Choroid plexus epithelial cell (primary cell): Measurements from ENCODE around the gene ACP2.

Source experiments
- DNase-seq: peaks from one replicate; pipeline ENCODE4 v3.0.0-alpha.2; 2010; ENCODE audit warnings: low read depth
- H3K4me3 ChIP-seq: 2 replicates; pipeline ENCODE4 v1.5.1; 2011; ENCODE audit warnings: low read depth, mild to moderate bottlenecking, control low read depth, low read length, moderate library complexity
- TF ChIP-seq, protein P1 (sequence below): conservative IDR thresholded peaks from 2 replicates; pipeline ENCODE4 v1.5.1; 2011; ENCODE audit warnings: low read depth, mild to moderate bottlenecking, control low read depth, inconsistent platforms, low read length, moderate library complexity

ACP2 gene

DNA sequence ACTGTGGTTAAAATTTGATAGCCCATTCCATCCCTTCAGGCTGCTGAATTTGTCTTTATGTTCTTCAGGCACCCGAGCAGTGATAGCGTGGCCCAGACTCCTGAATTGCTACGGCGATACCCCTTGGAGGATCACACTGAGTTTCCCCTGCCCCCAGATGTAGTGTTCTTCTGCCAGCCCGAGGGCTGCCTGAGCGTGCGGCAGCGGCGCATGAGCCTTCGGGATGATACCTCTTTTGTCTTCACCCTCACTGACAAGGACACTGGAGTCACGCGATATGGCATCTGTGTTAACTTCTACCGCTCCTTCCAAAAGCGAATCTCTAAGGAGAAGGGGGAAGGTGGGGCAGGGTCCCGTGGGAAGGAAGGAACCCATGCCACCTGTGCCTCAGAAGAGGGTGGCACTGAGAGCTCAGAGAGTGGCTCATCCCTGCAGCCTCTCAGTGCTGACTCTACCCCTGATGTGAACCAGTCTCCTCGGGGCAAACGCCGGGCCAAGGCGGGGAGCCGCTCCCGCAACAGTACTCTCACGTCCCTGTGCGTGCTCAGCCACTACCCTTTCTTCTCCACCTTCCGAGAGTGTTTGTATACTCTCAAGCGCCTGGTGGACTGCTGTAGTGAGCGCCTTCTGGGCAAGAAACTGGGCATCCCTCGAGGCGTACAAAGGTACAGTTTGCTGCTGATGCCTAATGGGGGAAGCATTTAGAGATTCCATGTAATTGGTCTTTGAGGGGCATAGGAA, 26.1 kb upstream of the ACP2 start:
- DNase-seq: no peak
- TF ChIP-seq, protein P1, sequence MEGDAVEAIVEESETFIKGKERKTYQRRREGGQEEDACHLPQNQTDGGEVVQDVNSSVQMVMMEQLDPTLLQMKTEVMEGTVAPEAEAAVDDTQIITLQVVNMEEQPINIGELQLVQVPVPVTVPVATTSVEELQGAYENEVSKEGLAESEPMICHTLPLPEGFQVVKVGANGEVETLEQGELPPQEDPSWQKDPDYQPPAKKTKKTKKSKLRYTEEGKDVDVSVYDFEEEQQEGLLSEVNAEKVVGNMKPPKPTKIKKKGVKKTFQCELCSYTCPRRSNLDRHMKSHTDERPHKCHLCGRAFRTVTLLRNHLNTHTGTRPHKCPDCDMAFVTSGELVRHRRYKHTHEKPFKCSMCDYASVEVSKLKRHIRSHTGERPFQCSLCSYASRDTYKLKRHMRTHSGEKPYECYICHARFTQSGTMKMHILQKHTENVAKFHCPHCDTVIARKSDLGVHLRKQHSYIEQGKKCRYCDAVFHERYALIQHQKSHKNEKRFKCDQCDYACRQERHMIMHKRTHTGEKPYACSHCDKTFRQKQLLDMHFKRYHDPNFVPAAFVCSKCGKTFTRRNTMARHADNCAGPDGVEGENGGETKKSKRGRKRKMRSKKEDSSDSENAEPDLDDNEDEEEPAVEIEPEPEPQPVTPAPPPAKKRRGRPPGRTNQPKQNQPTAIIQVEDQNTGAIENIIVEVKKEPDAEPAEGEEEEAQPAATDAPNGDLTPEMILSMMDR: no peak

DNA sequence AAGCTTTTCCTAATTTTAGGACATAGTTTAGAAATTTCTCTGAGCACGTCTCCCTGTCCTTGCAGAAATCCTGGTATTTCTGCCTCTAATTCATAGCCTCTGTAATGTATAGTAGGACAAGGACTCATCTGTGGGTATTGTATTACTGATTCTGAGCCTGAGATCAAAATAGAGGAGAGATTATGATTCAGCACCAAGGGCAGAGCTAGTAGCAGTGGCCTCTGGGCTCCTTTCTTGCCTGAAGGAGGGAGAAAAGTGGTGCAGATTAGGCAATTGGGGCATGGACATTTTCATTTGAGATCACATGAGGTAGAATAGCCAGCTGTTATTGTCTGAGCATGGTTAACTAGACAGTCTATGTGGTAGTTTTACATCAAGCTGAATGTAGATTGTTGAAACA, 24.1 kb upstream of the ACP2 start:
- TF ChIP-seq, protein P1: no peak
- H3K4me3 ChIP-seq: no peak overlapping the region
- DNase-seq: peak; percentile 47

More for the DNA sequence above, 26.1 kb upstream of the ACP2 start:
- no peak overlapping the region for H3K4me3 ChIP-seq

DNA sequence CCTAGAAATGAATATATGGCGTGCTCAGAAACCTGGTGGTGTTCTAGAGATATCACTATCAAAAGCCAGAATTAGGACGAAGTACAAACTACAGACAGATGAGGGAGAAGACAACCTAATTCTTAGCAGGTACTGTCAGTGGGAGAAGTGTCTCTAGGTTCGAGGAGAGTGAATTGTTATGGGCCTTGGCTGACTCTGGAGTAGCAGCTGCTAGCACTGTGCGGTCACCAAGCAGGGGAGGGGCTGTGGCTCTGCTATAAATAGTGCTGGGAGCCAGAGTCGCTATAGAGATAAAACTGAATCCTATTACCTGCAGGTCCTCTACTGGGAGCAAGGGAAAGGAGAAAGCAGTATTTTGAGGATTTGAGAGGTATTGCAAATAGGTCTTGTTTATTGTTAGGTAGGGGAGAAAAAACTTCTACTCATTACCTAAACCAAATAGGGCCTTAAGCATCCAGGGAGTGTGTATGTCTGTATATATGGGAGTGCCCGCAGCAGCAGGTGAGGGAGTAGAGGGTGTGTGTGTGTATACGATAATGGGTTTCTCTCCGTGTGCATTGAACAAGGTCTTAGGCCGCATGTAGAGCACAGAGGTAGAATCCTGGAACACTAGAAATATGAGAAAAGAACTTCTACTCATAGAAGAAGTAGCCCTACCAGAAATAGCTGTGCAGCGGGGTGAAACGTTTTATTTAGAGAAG, 23.5 kb upstream of the ACP2 start:
- no peak for DNase-seq
- TF ChIP-seq, protein P1: no peak
- no peak overlapping the region for H3K4me3 ChIP-seq

DNA sequence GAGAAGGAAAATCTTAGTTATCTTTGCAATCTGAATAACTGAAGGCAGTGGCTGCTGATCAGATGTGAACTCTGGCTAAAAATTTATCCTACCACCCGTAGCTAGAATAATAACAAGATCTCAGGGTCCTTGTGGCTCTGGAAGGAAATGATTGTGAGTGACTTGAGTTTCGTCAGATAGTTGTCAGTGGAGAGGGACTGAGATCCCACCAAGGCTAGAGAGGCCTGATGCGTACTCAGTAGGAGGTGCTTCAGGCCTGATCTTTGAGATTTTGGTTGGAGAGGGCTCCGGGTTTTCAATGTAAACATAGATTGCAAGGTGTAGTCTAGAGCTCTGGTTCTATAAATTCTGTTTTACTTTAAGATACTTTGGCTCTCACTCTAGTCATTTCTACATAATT, 22.7 kb upstream of the ACP2 start:
- TF ChIP-seq, protein P1: no peak
- H3K4me3 ChIP-seq: peak overlapping the region; percentile 80
- DNase-seq: no peak

DNA sequence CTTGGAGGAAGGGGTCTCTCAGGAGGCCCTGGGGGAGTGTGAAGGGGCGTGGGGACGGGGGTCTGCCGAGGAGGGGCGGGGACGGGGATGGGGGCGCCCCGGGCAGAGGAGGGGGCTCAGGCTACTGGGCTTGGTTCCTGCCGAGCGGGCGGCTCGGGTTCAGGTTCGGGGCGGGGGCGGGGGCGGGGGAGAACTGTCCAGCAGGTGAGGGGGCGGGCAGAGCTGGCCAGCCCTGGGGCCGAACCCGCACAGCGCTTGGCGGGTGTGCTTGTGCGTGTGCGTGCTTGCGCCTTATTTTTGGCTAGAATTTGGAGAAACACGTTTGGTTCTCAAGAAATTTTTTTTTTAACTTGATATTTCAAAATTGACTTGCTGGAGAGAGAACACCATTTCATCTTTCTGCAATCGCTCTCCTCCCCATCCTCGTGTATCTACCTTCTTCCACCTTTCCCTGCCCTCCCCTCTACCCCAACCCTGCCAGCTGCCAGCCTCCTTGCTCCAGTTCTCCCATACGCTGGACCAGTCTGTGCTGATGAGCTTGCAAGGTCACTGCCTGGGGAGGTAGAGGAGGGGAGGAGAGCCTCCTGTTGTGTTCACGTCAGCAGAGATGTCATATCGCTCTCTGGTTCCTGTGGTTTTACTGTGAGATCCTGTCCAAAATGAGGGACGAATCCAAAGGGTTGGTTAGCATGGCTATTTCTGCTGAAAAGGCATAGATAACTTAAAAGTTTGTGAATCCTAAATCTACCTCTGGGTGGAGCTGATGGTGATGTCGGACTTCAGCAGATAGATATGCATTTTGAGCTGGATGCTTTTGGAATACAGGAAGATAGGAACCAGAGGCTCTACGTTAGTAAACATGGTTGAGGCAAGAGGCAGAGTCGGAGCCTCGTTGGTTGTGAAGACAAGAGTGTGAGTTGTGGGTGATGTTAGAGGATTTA, 22.0 kb upstream of the ACP2 start:
- peak overlapping the region; percentile 80 for H3K4me3 ChIP-seq
- TF ChIP-seq, protein P1: peak; percentile 29
- peak; percentile 72 for DNase-seq

DNA sequence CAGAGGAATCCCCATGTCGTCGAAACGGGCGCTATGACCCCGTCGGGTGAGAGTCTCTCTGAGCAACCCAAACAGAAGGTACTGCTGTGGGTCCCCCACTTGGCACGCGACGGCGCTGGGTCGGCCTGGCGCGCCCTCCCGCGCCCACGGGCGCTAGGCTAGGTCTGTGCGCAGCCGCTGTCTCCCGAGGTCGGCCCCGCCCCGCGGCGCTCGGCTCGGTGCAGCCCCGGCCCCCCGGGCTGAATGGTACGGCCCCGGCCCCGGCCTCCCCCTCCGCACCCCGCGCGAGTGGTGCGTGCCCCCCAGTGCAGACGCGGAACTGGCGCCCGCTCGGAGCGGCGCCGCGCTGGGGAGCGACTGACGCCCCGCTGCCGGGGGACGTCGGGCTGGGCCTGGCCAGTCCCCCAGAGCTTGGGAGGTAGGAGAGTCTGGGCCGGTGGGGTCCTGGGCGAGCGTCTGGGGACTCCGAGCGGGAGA, 21.3 kb upstream of the ACP2 start, which contains the start of gene MADD:
Gene MADD, plus strand, starts transcription at position 305 of the 477 bp plus-strand sequence.
- DNase-seq: peak; percentile 84
- H3K4me3 ChIP-seq: peak within 1 kb of the TSS; percentile 80
- TF ChIP-seq, protein P1: no peak
